HG03139 (cell line): ENCODE data around the gene RAB40A.
A peak's percentile ranks its signal among the peaks of the same experiment; 100 is the strongest.

ENCODE experiments used
- ATAC-seq: cut with Tn5 transposase; IDR thresholded peaks from one replicate; pipeline ENCODE4 v1.9.1; 2021; ENCODE audit not compliant: unreplicated experiment

The RAB40A gene, protein sequence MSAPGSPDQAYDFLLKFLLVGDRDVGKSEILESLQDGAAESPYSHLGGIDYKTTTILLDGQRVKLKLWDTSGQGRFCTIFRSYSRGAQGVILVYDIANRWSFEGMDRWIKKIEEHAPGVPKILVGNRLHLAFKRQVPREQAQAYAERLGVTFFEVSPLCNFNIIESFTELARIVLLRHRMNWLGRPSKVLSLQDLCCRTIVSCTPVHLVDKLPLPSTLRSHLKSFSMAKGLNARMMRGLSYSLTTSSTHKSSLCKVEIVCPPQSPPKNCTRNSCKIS

DNA sequence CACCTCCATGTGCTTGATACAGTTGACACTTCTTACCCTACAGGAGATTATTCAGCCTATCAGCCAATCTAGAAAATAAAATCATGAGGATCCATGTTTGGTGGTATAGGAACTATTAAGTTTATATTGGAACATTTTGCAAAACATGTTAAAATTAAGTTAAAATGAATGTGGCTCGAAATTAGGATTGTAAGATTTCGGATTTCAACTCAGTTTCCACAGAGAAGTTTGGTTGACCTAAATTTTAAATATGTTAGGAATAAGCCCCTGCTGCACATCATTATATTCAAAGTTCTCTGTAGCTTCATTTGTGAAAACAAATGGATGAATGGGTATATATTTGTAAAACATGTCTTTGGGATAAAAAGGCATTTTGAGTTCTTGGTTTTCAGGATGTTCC, at the start of gene RAB40A:
Gene RAB40A (minus strand): TSS at position 101 of the 400 bp plus-strand sequence. CDS start 18,733 bp downstream, outside the sequence.
- ATAC-seq, result no peak

DNA sequence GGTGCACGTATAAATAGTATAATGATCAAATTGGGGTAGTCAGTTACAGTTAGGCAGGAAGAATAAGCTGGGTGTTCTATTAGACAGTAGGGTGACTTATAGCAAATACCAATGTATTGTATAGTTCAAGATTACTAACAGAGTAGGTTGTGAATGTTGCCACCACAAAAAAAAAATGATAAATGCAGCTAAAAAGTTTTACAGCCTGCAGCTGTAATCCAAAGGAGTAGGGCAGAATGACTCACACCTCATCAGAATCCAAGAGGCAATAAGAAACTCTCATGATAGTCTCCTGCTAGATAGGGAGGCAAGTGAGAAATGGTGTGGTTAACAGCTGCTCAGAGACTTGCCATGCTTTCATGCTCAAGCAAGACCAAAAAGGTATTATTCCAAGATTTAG, 46.5 kb upstream of the RAB40A start:
- no peak for ATAC-seq

GRCh38 chrX:103565197-103565596, 45.9 kb upstream of the RAB40A start:
- ATAC-seq, result peak; percentile 50

DNA sequence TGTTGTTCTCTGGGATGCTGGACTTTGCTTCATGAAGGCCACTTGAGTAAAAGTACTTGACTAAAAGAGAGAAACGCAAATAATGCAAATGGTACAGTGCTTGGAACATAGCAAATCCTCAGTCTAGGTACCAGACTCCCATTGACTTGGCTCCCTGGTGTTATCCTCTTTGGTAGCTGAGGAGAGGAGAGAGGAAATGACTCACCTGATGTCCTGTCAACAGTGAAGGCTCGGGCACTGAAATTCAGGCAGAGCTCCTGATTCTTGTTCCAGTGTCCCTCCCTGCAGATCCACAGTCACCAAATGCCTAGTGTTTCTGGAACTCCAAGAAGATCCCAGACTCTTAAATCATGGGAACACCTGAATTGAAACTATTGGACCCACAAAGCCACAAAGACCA, 43.5 kb upstream of the RAB40A start:
- no peak for ATAC-seq

GRCh38 chrX:103560256-103560655, 41.0 kb upstream of the RAB40A start:
- ATAC-seq, result no peak

DNA sequence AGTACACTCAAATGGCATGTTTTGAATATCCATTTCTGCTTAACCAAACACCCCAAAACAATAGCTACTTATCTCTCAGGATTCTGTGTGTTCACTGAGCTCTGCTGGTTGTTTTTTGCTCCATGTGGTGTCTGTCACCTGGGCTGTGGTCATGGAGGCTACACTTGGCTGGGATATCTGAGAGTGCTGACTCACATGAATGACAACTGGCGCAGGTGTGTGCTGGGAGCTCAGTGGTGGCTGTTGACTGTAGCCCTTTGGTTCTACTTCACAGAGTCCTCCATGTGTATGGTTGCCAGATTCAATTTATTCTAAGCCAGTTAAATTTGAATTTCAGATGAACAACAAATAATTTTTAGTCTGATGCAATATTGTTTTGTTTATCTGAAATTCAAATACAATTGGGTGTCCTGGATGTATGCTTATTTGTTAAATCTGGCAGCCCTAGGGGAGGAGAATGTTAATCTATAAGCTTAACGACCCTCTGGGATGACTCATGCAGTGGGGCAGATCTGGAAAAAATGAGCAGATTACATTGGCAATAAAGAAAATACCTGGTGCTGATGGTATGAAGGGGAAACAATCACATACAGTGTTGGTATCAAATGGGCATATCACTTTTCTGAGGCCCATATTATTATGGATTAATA, 37.8 kb upstream of the RAB40A start:
- ATAC-seq, result no peak

GRCh38 chrX:103554687-103555424, 35.6 kb upstream of the RAB40A start:
- ATAC-seq, result peak; percentile 97

DNA sequence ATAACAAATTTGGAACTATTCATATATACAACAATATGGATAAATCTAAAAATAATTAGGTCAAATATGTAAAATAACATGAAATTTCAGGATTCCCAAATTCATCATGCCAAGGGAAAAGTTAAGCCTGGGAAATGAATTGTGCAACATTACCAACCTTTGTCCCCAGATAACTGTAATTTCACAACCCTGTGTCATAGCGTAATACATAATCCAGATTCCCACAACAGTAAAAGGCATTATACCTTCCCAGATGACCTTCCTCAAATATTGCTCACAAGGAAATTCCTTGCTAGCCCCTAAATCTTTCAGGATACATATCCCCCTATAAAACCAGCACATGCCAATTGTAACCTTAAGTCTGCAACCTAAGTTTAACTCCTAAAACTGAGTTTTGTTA, 32.9 kb upstream of the RAB40A start:
- ATAC-seq, result no peak

DNA sequence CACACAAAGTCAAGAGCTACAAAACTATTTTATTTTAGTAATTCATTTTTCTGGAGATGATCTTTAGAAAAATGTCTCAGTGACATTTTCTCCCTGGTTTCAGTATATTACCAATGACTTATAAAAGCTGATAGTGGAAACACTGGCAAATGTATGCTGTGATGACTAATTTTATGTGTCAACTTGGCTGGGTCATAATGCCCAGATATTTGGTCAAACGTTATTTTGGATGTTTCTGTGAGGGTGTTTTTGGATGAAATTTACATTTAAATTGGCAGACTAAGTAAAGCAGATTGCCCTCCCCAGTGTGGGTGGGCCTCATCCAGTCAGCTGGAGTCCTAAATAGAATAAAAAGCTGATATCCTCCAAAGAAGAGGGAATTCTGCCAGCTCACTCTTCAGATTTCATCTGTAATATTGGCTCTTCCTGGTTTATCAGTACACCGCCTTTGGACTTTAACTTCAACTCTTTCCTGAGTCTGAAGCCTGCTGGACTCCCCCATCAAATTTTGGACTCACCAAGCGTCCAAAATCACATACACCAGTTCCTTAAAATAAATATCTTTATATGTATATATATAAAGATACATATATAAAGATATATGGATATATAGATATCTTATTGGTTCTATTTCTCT, 31.2 kb upstream of the RAB40A start:
- ATAC-seq, result no peak

- no peak for ATAC-seq
These were observed 30.6 kb upstream of the RAB40A start for GRCh38 chrX:103549916-103550315.

GRCh38 chrX:103540145-103540544, 20.9 kb upstream of the RAB40A start:
- ATAC-seq, result no peak

DNA sequence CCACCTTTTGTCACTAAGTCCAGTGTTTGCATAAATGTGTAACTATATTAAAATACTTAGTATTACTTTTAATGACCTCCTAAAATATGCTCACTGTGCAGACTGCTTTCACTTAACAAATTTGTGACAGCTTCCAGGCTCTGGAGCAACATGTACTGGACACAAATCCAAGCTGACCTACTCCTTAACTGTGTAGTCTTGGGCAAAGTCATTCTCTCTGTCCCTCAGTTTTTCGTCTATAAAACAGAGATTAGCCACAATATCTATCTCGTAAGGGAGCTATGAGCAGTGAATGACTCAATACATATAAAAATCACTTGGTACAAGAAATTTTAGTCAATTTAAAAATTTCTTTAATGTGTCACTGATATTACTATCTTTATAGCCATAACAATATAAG, 20.4 kb upstream of the RAB40A start:
- ATAC-seq, result no peak

- ATAC-seq, result no peak
These were observed 19.4 kb upstream of the RAB40A start for GRCh38 chrX:103538728-103539127.

DNA sequence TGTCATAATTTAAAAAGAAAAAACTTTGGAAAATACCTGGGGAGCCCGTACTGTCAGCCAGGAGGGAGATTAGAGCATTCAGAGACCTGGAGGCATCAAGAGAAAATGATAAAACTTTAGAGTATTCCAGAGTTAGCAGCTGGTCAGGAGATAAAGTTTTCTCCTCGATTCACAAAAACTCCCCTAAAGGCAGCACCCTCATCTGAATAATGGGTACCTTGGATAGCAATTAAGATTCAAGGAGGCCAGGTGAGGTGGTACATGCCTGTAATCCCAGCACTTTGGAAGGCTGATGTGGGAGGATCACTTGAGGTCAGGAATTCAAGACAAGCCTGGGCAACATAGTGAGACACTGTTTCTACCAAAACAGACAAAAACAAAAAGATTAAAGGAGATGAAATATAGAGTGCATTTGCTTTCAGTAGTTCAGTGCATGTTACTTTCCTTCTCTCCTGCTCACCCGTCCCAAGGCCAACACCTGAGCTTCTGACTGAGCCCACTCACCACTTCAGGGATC, 18.6 kb upstream of the RAB40A start:
- ATAC-seq, result no peak

DNA sequence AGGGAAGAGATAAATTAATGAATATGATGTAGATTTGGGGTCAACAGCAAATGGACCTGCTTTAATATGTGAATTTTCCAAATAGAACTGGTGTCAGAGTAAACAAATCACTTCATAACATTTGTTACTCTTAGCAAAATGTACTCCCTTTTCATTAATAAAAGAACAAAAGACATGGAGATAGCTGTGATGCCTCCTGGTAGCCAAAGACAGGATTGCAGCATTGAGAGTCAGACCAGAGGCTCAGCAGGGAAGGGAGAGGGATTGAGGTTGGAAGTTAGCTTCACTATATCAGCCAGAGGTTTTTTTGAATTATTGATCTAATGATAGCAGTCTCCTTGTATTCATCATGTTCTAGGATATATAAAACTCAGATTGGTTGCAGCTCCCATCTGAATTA, 17.4 kb upstream of the RAB40A start:
- ATAC-seq, result no peak

DNA sequence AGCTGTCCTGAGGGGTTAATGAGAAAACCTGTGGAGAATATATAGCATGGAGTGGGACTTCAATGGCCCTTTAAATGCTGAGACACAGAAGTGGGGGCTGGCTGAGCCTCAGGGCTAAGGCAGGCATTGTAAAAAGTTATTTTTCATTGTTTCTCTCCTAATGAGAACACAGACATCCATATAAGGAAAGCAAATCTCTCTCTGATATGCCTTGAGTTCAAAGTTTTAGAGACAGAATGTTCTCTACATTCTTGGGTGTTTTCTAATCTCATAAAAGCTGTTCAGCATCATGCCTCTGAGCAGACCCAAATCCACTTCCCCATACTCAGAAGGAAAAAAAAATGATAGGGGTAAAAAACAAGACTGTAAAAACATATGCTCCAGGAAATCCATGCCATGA, 16.8 kb upstream of the RAB40A start:
- no peak for ATAC-seq

GRCh38 chrX:103535206-103535605, 15.9 kb upstream of the RAB40A start:
- ATAC-seq, result no peak

- peak; percentile 52 for ATAC-seq
These were observed 14.4 kb upstream of the RAB40A start for GRCh38 chrX:103533511-103534216.

GRCh38 chrX:103531002-103531401, 11.7 kb upstream of the RAB40A start:
- no peak for ATAC-seq

- ATAC-seq, result no peak
These were observed 11.3 kb upstream of the RAB40A start for GRCh38 chrX:103530545-103530944.

DNA sequence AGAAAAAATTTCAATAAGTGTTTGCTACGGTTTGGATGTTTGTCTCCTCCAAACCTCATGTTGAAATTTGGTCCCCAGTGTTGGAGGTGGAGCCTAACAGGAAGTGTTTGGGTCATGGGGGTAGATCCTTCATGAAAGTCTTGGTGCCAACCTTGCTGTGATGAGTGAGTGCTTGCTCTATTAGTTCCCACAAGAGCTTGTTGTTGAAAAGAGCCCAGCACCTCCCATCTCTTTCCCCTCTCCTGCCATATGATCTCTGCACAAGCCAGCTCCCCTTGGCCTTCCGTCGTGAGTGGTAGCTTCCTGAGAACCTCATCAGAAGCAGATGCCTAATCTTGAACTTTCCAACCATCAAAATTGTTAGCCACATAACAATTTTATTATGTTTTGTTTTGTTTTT, 10.3 kb upstream of the RAB40A start:
- no peak for ATAC-seq
